H1 (cell line): ENCODE data around the gene ANAPC16. TPM values are rescaled to one million over a fixed set of nuclear protein-coding genes. Genes with fewer than 3 reads are reported as not detected.

Experiments used
- CHD2 ChIP-seq: IDR thresholded peaks from 2 replicates; pipeline ENCODE4 v1.6.1; 2012; ENCODE audit warnings: low read length, improper control_type of control experiment
- RAD21 ChIP-seq, 2 experiments: IDR thresholded peaks in 1 of 2; conservative IDR thresholded peaks in 1 of 2; 2 replicates each; pipeline ENCODE4 v1.6.1; 2011; ENCODE audit warnings: low read depth in 2 of 2, low read length in 2 of 2, improper control_type of control experiment in 1 of 2, inconsistent platforms in 1 of 2, mild to moderate bottlenecking in 1 of 2, moderate library complexity in 1 of 2
- polyA plus RNA-seq, 7 experiments: library from polyadenylated mRNA; depleted of rRNA in 3 of 7; stranded (reverse) in 5 of 7; unstranded in 2 of 7; fragments of >200 nt in 5 of 7; fragments of 200-250 nt in 2 of 7; gene quantifications; 1 replicate in 5 of 7; 2 replicates in 1 of 7; 4 replicates in 1 of 7; pipeline versions ENCODE4 v1.2.1 to v1.2.3, GENCODE V29; 2011 to 2013; ENCODE audit warnings: missing spikeins in 2 of 7, mixed read lengths in 2 of 7
- total RNA-seq: library from RNA; stranded (reverse); fragmentation: NEBNext Ultra II Directional; extraction: Animal tissue kit (Norgen Biotek cat#: 25700); gene quantifications from 2 replicates; pipeline ENCODE4 v1.2.1, GENCODE V29; 2021

The ANAPC16 gene
- total and polyA plus RNA-seq, 2 of the 8 experiments (the other 6 are each of a cell fraction or from before 2014, with no cell fraction given) = 53.1 to 57.4 TPM

- TF ChIP-seq RAD21 (IDR thresholded peaks at IDR 0.05 in 1 of 2, conservative IDR thresholded peaks at IDR 0.05 in 1 of 2; ENCODE audit: low read depth in 2 of 2, low read length in 2 of 2) (no peak), CHD2 (no peak)
Observed at GRCh38 chr10:72171175-72171630, 44.6 kb upstream of the ANAPC16 start (continued).
